Stimulated activated memory B cell treated with anti-CD40 and anti-IgM and Interleukin-4, amounts not matched to agents 10 μg/mL and 1 μg/mL and 100 μg/mL, for 72 hours (primary cell): ENCODE data around the gene UQCRH.

ENCODE experiments used
- ATAC-seq: fragments of 150-1000 bp; cut with Tn5 transposase; 2 replicates; pipeline ENCODE4 v1.10.0; 2021
- H3K27ac Mint-ChIP-seq: one replicate; pipeline ENCODE4 v1.8.0; 2022; ENCODE audit warnings: mild to moderate bottlenecking, mixed read lengths
- H3K27me3 Mint-ChIP-seq: one replicate; pipeline ENCODE4 v1.8.0; 2022; ENCODE audit warnings: mixed read lengths
- H3K36me3 Mint-ChIP-seq: one replicate; pipeline ENCODE4 v1.8.0; 2022; ENCODE audit warnings: mixed read lengths
- H3K4me1 Mint-ChIP-seq: one replicate; pipeline ENCODE4 v1.8.0; 2022; ENCODE audit warnings: mixed read lengths
- H3K4me3 Mint-ChIP-seq: one replicate; pipeline ENCODE4 v1.8.0; 2022; ENCODE audit warnings: mild to moderate bottlenecking, moderate library complexity, mixed read lengths
- H3K9me3 Mint-ChIP-seq: one replicate; pipeline ENCODE4 v1.8.0; 2022; ENCODE audit warnings: mixed read lengths

The UQCRH gene

GRCh38 chr1:46303038-46303871 lies at the start of gene UQCRH, which contains the start of gene LRRC41:
TSS of gene UQCRH (plus strand) at chr1:46303698. CDS start at chr1:46303767, 69 bp downstream.
TSS of gene LRRC41 (minus strand) at chr1:46303616. CDS start at chr1:46303322, 294 bp downstream.
- Mint-ChIP-seq H3K27me3 (no peaks in the 10 kb centered on the region), H3K4me3 (peak within 1 kb of the TSS; percentile 92), H3K36me3 (peaks cover 33% of the 10 kb centered on the region), H3K9me3 (no peaks in the 10 kb centered on the region), H3K27ac (peak within 1 kb of the TSS; percentile 95), H3K4me1 (peaks cover 46% of the 10 kb centered on the region)
- ATAC-seq = peak; percentile 93

- peaks cover 9% of the 10 kb centered on the region for H3K36me3 Mint-ChIP-seq
- H3K4me3 Mint-ChIP-seq = no peak overlapping the region
- no peaks in the 10 kb centered on the region for H3K9me3 Mint-ChIP-seq
- no peaks in the 10 kb centered on the region for H3K4me1 Mint-ChIP-seq
- ATAC-seq = no peak
- H3K27me3 Mint-ChIP-seq = no peaks in the 10 kb centered on the region
- H3K27ac Mint-ChIP-seq = no peak overlapping the region
Measured at GRCh38 chr1:46254668-46255067, 48.8 kb upstream of the UQCRH start.

- H3K36me3 Mint-ChIP-seq = peaks cover 25% of the 10 kb centered on the region
- H3K9me3 Mint-ChIP-seq = no peaks in the 10 kb centered on the region
- ATAC-seq = no peak
- H3K4me3 Mint-ChIP-seq = no peak overlapping the region
- H3K27me3 Mint-ChIP-seq = no peaks in the 10 kb centered on the region
- no peak overlapping the region for H3K27ac Mint-ChIP-seq
- H3K4me1 Mint-ChIP-seq = no peaks in the 10 kb centered on the region
Measured at GRCh38 chr1:46256523-46256922, 47.0 kb upstream of the UQCRH start.

GRCh38 chr1:46262508-46262907 lies 41.0 kb upstream of the UQCRH start:
- H3K4me3 Mint-ChIP-seq = no peak overlapping the region
- H3K36me3 Mint-ChIP-seq = peaks cover 26% of the 10 kb centered on the region
- H3K4me1 Mint-ChIP-seq = no peaks in the 10 kb centered on the region
- H3K27ac Mint-ChIP-seq = no peak overlapping the region
- no peaks in the 10 kb centered on the region for H3K9me3 Mint-ChIP-seq
- no peak for ATAC-seq
- H3K27me3 Mint-ChIP-seq = no peaks in the 10 kb centered on the region

- H3K4me1 Mint-ChIP-seq = no peaks in the 10 kb centered on the region
- no peaks in the 10 kb centered on the region for H3K27me3 Mint-ChIP-seq
- no peaks in the 10 kb centered on the region for H3K9me3 Mint-ChIP-seq
- H3K4me3 Mint-ChIP-seq = no peak overlapping the region
- no peak for ATAC-seq
- no peak overlapping the region for H3K27ac Mint-ChIP-seq
- peaks cover 26% of the 10 kb centered on the region for H3K36me3 Mint-ChIP-seq
Measured at GRCh38 chr1:46263146-46263545, 40.4 kb upstream of the UQCRH start.

- no peaks in the 10 kb centered on the region for H3K9me3 Mint-ChIP-seq
- H3K4me3 Mint-ChIP-seq = no peak overlapping the region
Measured at GRCh38 chr1:46268578-46268977, 34.9 kb upstream of the UQCRH start.

GRCh38 chr1:46274225-46275029 lies 29.1 kb upstream of the UQCRH start:
- H3K36me3 Mint-ChIP-seq = peaks cover 21% of the 10 kb centered on the region
- no peak for ATAC-seq
- H3K9me3 Mint-ChIP-seq = no peaks in the 10 kb centered on the region
- H3K27me3 Mint-ChIP-seq = no peaks in the 10 kb centered on the region
- H3K4me3 Mint-ChIP-seq = no peak overlapping the region
- no peaks in the 10 kb centered on the region for H3K4me1 Mint-ChIP-seq
- H3K27ac Mint-ChIP-seq = no peak overlapping the region

More at GRCh38 chr1:46268578-46268977, 34.9 kb upstream of the UQCRH start:
- Mint-ChIP-seq H3K27ac (no peak overlapping the region), H3K36me3 (peaks cover 14% of the 10 kb centered on the region), H3K27me3 (no peaks in the 10 kb centered on the region), H3K4me1 (no peaks in the 10 kb centered on the region)
- no peak for ATAC-seq

- no peak for ATAC-seq
- H3K9me3 Mint-ChIP-seq = no peaks in the 10 kb centered on the region
- H3K27me3 Mint-ChIP-seq = no peaks in the 10 kb centered on the region
- H3K36me3 Mint-ChIP-seq = peaks cover 21% of the 10 kb centered on the region
- no peaks in the 10 kb centered on the region for H3K4me1 Mint-ChIP-seq
- no peak overlapping the region for H3K27ac Mint-ChIP-seq
- H3K4me3 Mint-ChIP-seq = no peak overlapping the region
Measured at GRCh38 chr1:46275030-46275337, 28.5 kb upstream of the UQCRH start.

GRCh38 chr1:46277658-46278373 lies 25.7 kb upstream of the UQCRH start:
- Mint-ChIP-seq H3K4me3 (no peak overlapping the region), H3K4me1 (no peaks in the 10 kb centered on the region), H3K9me3 (no peaks in the 10 kb centered on the region), H3K36me3 (peaks cover 40% of the 10 kb centered on the region), H3K27me3 (no peaks in the 10 kb centered on the region), H3K27ac (no peak overlapping the region)
- no peak for ATAC-seq

- H3K4me1 Mint-ChIP-seq = no peaks in the 10 kb centered on the region
- peaks cover 49% of the 10 kb centered on the region for H3K36me3 Mint-ChIP-seq
- H3K27me3 Mint-ChIP-seq = no peaks in the 10 kb centered on the region
- no peak for ATAC-seq
- no peaks in the 10 kb centered on the region for H3K9me3 Mint-ChIP-seq
- H3K27ac Mint-ChIP-seq = no peak overlapping the region
- no peak overlapping the region for H3K4me3 Mint-ChIP-seq
Measured at GRCh38 chr1:46278807-46279206, 24.7 kb upstream of the UQCRH start.

- Mint-ChIP-seq H3K36me3 (peaks cover 61% of the 10 kb centered on the region), H3K27ac (no peak overlapping the region), H3K9me3 (no peaks in the 10 kb centered on the region), H3K4me1 (no peaks in the 10 kb centered on the region), H3K4me3 (no peak overlapping the region), H3K27me3 (no peaks in the 10 kb centered on the region)
- no peak for ATAC-seq
Measured at GRCh38 chr1:46280092-46280491, 23.4 kb upstream of the UQCRH start.

- H3K36me3 Mint-ChIP-seq = peaks cover 65% of the 10 kb centered on the region
- H3K27ac Mint-ChIP-seq = no peak overlapping the region
- H3K27me3 Mint-ChIP-seq = no peaks in the 10 kb centered on the region
- H3K9me3 Mint-ChIP-seq = no peaks in the 10 kb centered on the region
- no peak for ATAC-seq
- no peak overlapping the region for H3K4me3 Mint-ChIP-seq
- no peaks in the 10 kb centered on the region for H3K4me1 Mint-ChIP-seq
Measured at GRCh38 chr1:46281021-46281420, 22.5 kb upstream of the UQCRH start.

GRCh38 chr1:46284058-46284457 lies 19.4 kb upstream of the UQCRH start:
- Mint-ChIP-seq H3K4me1 (no peaks in the 10 kb centered on the region), H3K27ac (no peak overlapping the region), H3K36me3 (peaks cover 60% of the 10 kb centered on the region), H3K9me3 (no peaks in the 10 kb centered on the region), H3K4me3 (no peak overlapping the region), H3K27me3 (no peaks in the 10 kb centered on the region)
- ATAC-seq = no peak

GRCh38 chr1:46284597-46285564 lies 18.6 kb upstream of the UQCRH start:
- Mint-ChIP-seq H3K4me3 (no peak overlapping the region), H3K4me1 (no peaks in the 10 kb centered on the region), H3K27me3 (no peaks in the 10 kb centered on the region), H3K9me3 (no peaks in the 10 kb centered on the region), H3K36me3 (peaks cover 64% of the 10 kb centered on the region), H3K27ac (no peak overlapping the region)
- ATAC-seq = no peak
